Heart right ventricle (tissue), 16 donors: ENCODE measurements around the gene TRIM59. TPM values are rescaled to one million over a fixed set of nuclear protein-coding genes. Genes with fewer than 3 reads are reported as not detected.

ENCODE experiments used
- ATAC-seq, 8 donors: fragments of 200-7000 bp; cut with Tn5 transposase; one replicate each; pipeline ENCODE4 v1.9.1; 2020; ENCODE audit warnings: mild to moderate bottlenecking in 8 of 8, moderate library complexity in 8 of 8, moderate number of reproducible peaks in 1 of 8
- DNase-seq, 2 donors: peaks; one replicate each; pipeline ENCODE4 v3.0.0-alpha.2; 2020
- H3K27ac ChIP-seq, 10 donors: fragments of 200-600 bp; sonication (generic) in 2 of 10; one replicate each; pipeline versions ENCODE4 v1.5.0 to v1.8.0; 2020 to 2022; ENCODE audit warnings: mild to moderate bottlenecking in 3 of 10
- H3K27me3 ChIP-seq, 7 donors: fragments of 200-600 bp; one replicate each; pipeline ENCODE4 v1.8.0; 2021 to 2022; ENCODE audit warnings: mild to moderate bottlenecking in 2 of 7
- H3K36me3 ChIP-seq, 9 donors: fragments of 200-600 bp; sonication (generic) in 1 of 9; one replicate each; pipeline versions ENCODE4 v1.5.0 to v1.8.0; 2020 to 2022; ENCODE audit warnings: mild to moderate bottlenecking in 2 of 9
- H3K4me1 ChIP-seq, 9 donors: fragments of 200-600 bp; sonication (generic) in 1 of 9; one replicate each; pipeline versions ENCODE4 v1.5.0 to v1.8.0; 2020 to 2022; ENCODE audit warnings: mild to moderate bottlenecking in 4 of 9
- H3K4me3 ChIP-seq, 10 donors: fragments of 200-600 bp; sonication (generic) in 2 of 10; one replicate each; pipeline versions ENCODE4 v1.5.0 to v1.8.0; 2020 to 2022; ENCODE audit warnings: mild to moderate bottlenecking in 7 of 10, moderate library complexity in 2 of 10
- H3K9me3 ChIP-seq, 11 donors: fragments of 200-600 bp in 10 of 11; sonication (generic) in 2 of 11; one replicate each; pipeline versions ENCODE4 v1.5.0 to v1.8.0; 2013 to 2022; ENCODE audit warnings: mild to moderate bottlenecking in 2 of 11, control low read depth in 1 of 11, moderate library complexity in 1 of 11
- WGBS, 2 donors: extraction: QIAGEN DNeasy Blood & Tissue Kit; methylation state at CpG; one replicate each; pipeline ENCODE4 v1.1.7; 2013; ENCODE audit warnings: inconsistent platforms in 1 of 2; 5-methylcytosine and 5-hydroxymethylcytosine counted together
- intact Hi-C, 10 donors: fragments of 100-400 bp; cut with DNase I; formaldehyde crosslinking; loops; one replicate each; pipeline versions ENCODE4 v1.11.1 to v1.14.2; 2022
- polyA plus RNA-seq, 2 donors: library from polyadenylated mRNA; stranded (reverse); fragments of 200-250 nt; gene quantifications; one replicate each; pipeline ENCODE4 v1.2.3, GENCODE V29; 2013
- total RNA-seq, 10 donors: library from RNA; stranded (reverse); fragmentation: NEBNext Ultra II Directional in 3 of 10; extraction: Animal tissue kit (Norgen Biotek cat#: 25700) in 3 of 10; gene quantifications; one replicate each; pipeline versions ENCODE4 v1.2.1 to v1.2.4, GENCODE V29; 2021 to 2023
- TF ChIP-seq, protein P1 (sequence below), 9 donors: fragments of 200-600 bp; sonication (generic) in 2 of 9; IDR thresholded peaks; one replicate each; pipeline versions ENCODE4 v1.5.0 to v1.8.0; 2021 to 2022; ENCODE audit warnings: antibody characterized with exemption in 9 of 9, mild to moderate bottlenecking in 5 of 9, moderate library complexity in 1 of 9
- donor health status: Arrhythmogenic right ventricular cardiomyopathy.
- donor health status: ischemic (EF 13 %, LVEDD 7.1; RV severe dilation, severe dysfunction).
- donor health status: healthy with polysubstance abuse.
- donor health status: DM: no; HTN: yes; CAD: no.
- donor health status: DM: no; HTN: no; CAD: no.
- donor health status: ischemic (EF 25% LVEDD 6.9; RV normal size, moderate dysfunction).
- donor health status: ischemic (EF 25% LVEDD 5.7; RV mildly dilated, moderate dysfunction).
- donor health status: healthy.
- donor health status: DM: yes; HTN: yes; CAD: no.
- donor health status: Ischemic cardiomyopathy.
- donor health status: ischemic (EF 35%, LVEDD 5.7; RV mildly dilated, moderate dysfunction).
- donor health status: nonischemic (EF 11% LVEDD 7.7; RV severe dilation, severe dysfunction).
- donor health status: DM: yes; HTN: yes; CAD: no.
- donor health status: PGD.
- donor health status: ischemic (EF 29% LVEDD 5.4; RV normal size, mild dysfunction).
- donor health status: nonischemic (EF 23%, LVEDD 6.1; RV moderate dilation, normal function).

TRIM59 gene
- total and polyA plus RNA-seq, 12 donors, result 0.10 to 2.8 (median 0.32) TPM; not detected in 1

DNA sequence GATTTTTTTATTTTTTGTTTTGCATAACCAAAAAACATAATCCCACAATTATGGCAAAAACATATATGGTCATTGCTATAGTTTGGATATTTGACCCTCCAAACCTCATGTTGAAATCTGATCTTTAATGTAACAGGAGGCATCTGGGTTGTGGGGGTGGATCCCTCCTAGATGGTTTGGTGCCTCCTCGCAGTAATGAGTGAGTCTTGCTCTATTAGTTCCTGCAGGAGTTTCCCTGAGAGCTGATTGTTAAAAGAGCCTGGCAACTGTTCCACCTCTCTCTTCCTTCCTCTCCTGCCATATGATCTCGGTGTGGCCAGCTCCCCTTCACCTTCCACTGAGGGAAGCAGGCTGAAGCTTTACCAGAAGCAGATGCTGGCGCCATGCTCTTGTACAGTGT is 33.2 kb upstream of the TRIM59 start:
- H3K27me3 ChIP-seq, result peaks cover 0 to 3% (median 0%) of the 10 kb centered on the region in 7 donors
- H3K9me3 ChIP-seq, result no peaks in the 10 kb centered on the region
- no peak overlapping the region for H3K27ac ChIP-seq
- H3K4me1 ChIP-seq, result peaks cover 0 to 4% (median 0%) of the 10 kb centered on the region in 9 donors
- peaks cover 0 to 4% (median 0%) of the 10 kb centered on the region in 9 donors for H3K36me3 ChIP-seq
- 78 to 84% methylated on average over 3 of the region's 3 CpGs for WGBS, 2 donors
- TF ChIP-seq, protein P1, sequence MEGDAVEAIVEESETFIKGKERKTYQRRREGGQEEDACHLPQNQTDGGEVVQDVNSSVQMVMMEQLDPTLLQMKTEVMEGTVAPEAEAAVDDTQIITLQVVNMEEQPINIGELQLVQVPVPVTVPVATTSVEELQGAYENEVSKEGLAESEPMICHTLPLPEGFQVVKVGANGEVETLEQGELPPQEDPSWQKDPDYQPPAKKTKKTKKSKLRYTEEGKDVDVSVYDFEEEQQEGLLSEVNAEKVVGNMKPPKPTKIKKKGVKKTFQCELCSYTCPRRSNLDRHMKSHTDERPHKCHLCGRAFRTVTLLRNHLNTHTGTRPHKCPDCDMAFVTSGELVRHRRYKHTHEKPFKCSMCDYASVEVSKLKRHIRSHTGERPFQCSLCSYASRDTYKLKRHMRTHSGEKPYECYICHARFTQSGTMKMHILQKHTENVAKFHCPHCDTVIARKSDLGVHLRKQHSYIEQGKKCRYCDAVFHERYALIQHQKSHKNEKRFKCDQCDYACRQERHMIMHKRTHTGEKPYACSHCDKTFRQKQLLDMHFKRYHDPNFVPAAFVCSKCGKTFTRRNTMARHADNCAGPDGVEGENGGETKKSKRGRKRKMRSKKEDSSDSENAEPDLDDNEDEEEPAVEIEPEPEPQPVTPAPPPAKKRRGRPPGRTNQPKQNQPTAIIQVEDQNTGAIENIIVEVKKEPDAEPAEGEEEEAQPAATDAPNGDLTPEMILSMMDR (IDR thresholded peaks at IDR 0.05), result no peak
- intact Hi-C loops, result loop anchor here in 1 of 10 donors (10.0 kb wide), 1 partner anchor 438 kb away; no protein-coding TSS in a partner anchor
- no peak overlapping the region for H3K4me3 ChIP-seq
- DNase-seq (no peak), ATAC-seq (no peak)

DNA sequence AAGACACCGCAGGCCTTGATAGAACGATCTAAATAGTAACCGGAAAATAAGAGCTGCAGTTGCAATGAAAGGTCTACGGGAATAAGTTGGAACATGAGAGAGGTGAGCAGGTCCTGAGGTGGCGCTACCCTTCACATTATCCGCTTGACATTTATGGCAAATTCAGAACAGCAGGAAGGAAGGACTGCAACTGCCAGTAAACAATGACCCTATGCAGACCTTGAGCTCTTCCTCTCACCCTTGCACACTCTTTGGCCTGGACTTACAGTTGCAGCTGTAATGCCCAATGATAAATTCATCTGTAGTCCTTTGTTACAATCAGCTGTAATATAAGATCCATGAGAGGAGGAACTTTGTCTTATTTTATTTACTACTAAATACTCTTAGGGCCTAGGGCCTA is 32.3 kb upstream of the TRIM59 start:
- H3K36me3 ChIP-seq, result peaks cover 0 to 4% (median 0%) of the 10 kb centered on the region in 9 donors
- DNase-seq, result no peak
- H3K4me1 ChIP-seq, result peaks cover 0 to 4% (median 0%) of the 10 kb centered on the region in 9 donors
- H3K27me3 ChIP-seq, result peaks cover 0 to 3% (median 0%) of the 10 kb centered on the region in 7 donors
- no peak for ATAC-seq
- no peaks in the 10 kb centered on the region for H3K9me3 ChIP-seq
- no peak overlapping the region for H3K27ac ChIP-seq
- TF ChIP-seq, protein P1 (IDR thresholded peaks at IDR 0.05), result no peak
- intact Hi-C loops, result loop anchor here in 1 of 10 donors (10.0 kb wide), 1 partner anchor 437 kb away; no protein-coding TSS in a partner anchor
- 85 to 93% methylated on average over 6 of the region's 6 CpGs for WGBS, 2 donors
- no peak overlapping the region for H3K4me3 ChIP-seq

DNA sequence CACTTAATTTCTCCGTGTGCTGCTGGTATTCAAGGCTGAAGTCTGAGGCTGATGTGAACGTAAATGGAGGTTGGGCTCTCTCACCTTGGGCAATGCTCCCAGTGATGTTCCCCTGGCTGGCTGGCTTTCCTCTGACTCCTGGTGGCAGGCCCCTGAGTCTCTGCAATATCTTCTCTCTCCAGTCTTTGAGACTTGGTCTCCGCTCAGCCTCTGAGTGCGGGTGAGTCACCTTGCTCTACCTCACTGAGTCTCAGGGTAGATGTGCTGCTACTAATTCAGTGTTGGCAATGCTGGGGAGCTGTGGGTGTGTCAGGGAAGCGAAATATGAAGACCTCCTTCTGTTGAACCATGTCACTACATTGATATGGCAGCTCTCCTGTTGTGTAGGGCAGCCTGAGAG is 31.3 kb upstream of the TRIM59 start:
- WGBS, 2 donors, result 92 to 95% methylated on average over 5 of the region's 5 CpGs

DNA sequence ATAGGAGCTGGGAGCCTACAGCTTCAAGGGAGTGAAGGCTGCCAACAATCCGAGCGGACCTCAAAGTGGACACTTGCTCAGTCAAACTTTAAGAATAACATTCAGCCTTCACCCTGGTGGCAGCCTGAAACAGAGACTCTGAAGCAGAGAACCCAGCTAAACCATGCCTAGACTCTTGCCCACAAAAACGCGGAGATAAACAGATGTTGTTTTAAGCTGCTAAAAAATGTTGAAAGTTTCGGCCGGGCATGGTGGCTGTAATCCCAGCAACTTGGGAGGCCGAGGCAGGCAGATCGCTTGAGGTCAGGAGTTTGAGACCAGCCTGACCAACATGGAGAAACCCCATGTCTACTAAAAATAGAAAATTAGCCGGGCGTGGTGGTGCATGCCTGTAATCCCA is 29.8 kb upstream of the TRIM59 start:
- H3K27me3 ChIP-seq, result peaks cover 0 to 10% (median 0%) of the 10 kb centered on the region in 7 donors
- no peak overlapping the region for H3K27ac ChIP-seq
- H3K4me1 ChIP-seq, result no peaks in the 10 kb centered on the region
- H3K36me3 ChIP-seq, result peaks cover 0 to 4% (median 0%) of the 10 kb centered on the region in 9 donors
- TF ChIP-seq, protein P1 (IDR thresholded peaks at IDR 0.05), result no peak
- DNase-seq (no peak), ATAC-seq (no peak)
- no peak overlapping the region for H3K4me3 ChIP-seq
- intact Hi-C loops, result no loop called here
- 90 to 94% methylated on average over 10 of the region's 10 CpGs for WGBS, 2 donors
- no peaks in the 10 kb centered on the region for H3K9me3 ChIP-seq

More for the DNA sequence above, 31.3 kb upstream of the TRIM59 start:
- intact Hi-C loops, result loop anchor here in 1 of 10 donors (10.0 kb wide), 1 partner anchor 436 kb away; no protein-coding TSS in a partner anchor
- H3K4me1 ChIP-seq, result peaks cover 0 to 4% (median 0%) of the 10 kb centered on the region in 9 donors
- DNase-seq, result no peak
- no peaks in the 10 kb centered on the region for H3K9me3 ChIP-seq
- H3K36me3 ChIP-seq, result peaks cover 0 to 4% (median 0%) of the 10 kb centered on the region in 9 donors
- ATAC-seq, result no peak
- H3K27me3 ChIP-seq, result peaks cover 0 to 5% (median 0%) of the 10 kb centered on the region in 7 donors
- TF ChIP-seq, protein P1 (IDR thresholded peaks at IDR 0.05), result no peak
- no peak overlapping the region for H3K27ac ChIP-seq
- no peak overlapping the region for H3K4me3 ChIP-seq
